T-helper 2 cell treated with Interferon-gamma antibody and Interleukin-4, amounts not matched to agents 5 μg/mL and 100 μg/mL, for 36 hours (primary cell): ENCODE results near the gene ECT2.
"Not testable (repeated sequence)": the region's sequence is repeated elsewhere in the genome, so short reads cannot be mapped to it uniquely, and the experiment has no call there.

Source experiments
- DNase-seq: peaks from one replicate; pipeline ENCODE4 v3.0.0; 2021; ENCODE audit warnings: low spot score
- H3K27ac Mint-ChIP-seq: one replicate; pipeline ENCODE4 v1.8.0; 2021; ENCODE audit warnings: mild to moderate bottlenecking, mixed read lengths
- H3K27me3 Mint-ChIP-seq: one replicate; pipeline ENCODE4 v1.8.0; 2021; ENCODE audit warnings: low read depth, mixed read lengths
- H3K36me3 Mint-ChIP-seq: one replicate; pipeline ENCODE4 v1.8.0; 2021; ENCODE audit warnings: low read depth, mixed read lengths
- H3K4me1 Mint-ChIP-seq: one replicate; pipeline ENCODE4 v1.8.0; 2021; ENCODE audit warnings: low read depth, mixed read lengths
- H3K4me3 Mint-ChIP-seq: one replicate; pipeline ENCODE4 v1.8.0; 2022; ENCODE audit warnings: mild to moderate bottlenecking, moderate library complexity, mixed read lengths
- H3K9me3 Mint-ChIP-seq: one replicate; pipeline ENCODE4 v1.8.0; 2021; ENCODE audit warnings: mixed read lengths

The ECT2 gene

GRCh38 chr3:172750368-172751174 lies at the start of gene ECT2:
Gene ECT2, plus strand, starts transcription at chr3:172750726. Its CDS starts 3,805 bp downstream, at chr3:172754531.
- Mint-ChIP-seq H3K4me3 (peak within 1 kb of the TSS; percentile 98), H3K27me3 (peaks cover 5% of the 10 kb centered on the region), H3K4me1 (peaks cover 36% of the 10 kb centered on the region), H3K27ac (peak within 1 kb of the TSS; percentile 99), H3K9me3 (no peaks in the 10 kb centered on the region), H3K36me3 (peaks cover 29% of the 10 kb centered on the region)
- peak; percentile 96 for DNase-seq

- Mint-ChIP-seq H3K27ac (no peak overlapping the region), H3K4me3 (no peak overlapping the region), H3K36me3 (no peaks in the 10 kb centered on the region), H3K9me3 (no peaks in the 10 kb centered on the region), H3K4me1 (peaks cover 11% of the 10 kb centered on the region), H3K27me3 (no peaks in the 10 kb centered on the region)
- DNase-seq = no peak
Observed at GRCh38 chr3:172700936-172701455, 49.5 kb upstream of the ECT2 start.

GRCh38 chr3:172701751-172702150 lies 48.8 kb upstream of the ECT2 start:
- DNase-seq = no peak
- H3K36me3 Mint-ChIP-seq = no peaks in the 10 kb centered on the region
- H3K27me3 Mint-ChIP-seq = no peaks in the 10 kb centered on the region
- peaks cover 11% of the 10 kb centered on the region for H3K4me1 Mint-ChIP-seq
- H3K9me3 Mint-ChIP-seq = no peaks in the 10 kb centered on the region
- H3K27ac Mint-ChIP-seq = no peak overlapping the region
- H3K4me3 Mint-ChIP-seq = no peak overlapping the region

GRCh38 chr3:172702256-172702655 lies 48.3 kb upstream of the ECT2 start:
- no peaks in the 10 kb centered on the region for H3K36me3 Mint-ChIP-seq
- H3K4me3 Mint-ChIP-seq = no peak overlapping the region
- H3K4me1 Mint-ChIP-seq = peaks cover 11% of the 10 kb centered on the region
- no peak overlapping the region for H3K27ac Mint-ChIP-seq
- no peaks in the 10 kb centered on the region for H3K27me3 Mint-ChIP-seq
- no peaks in the 10 kb centered on the region for H3K9me3 Mint-ChIP-seq
- DNase-seq = no peak

- H3K27me3 Mint-ChIP-seq, H3K36me3 Mint-ChIP-seq, H3K27ac Mint-ChIP-seq, H3K9me3 Mint-ChIP-seq, H3K4me3 Mint-ChIP-seq, DNase-seq: not testable (repeated sequence)
- peaks cover 12% of the 10 kb centered on the region for H3K4me1 Mint-ChIP-seq
Observed at GRCh38 chr3:172702731-172703130, 47.8 kb upstream of the ECT2 start.

GRCh38 chr3:172704001-172704400 lies 46.5 kb upstream of the ECT2 start:
- peaks cover 16% of the 10 kb centered on the region for H3K4me1 Mint-ChIP-seq
- H3K36me3 Mint-ChIP-seq = no peaks in the 10 kb centered on the region
- H3K4me3 Mint-ChIP-seq = no peak overlapping the region
- no peak for DNase-seq
- no peaks in the 10 kb centered on the region for H3K27me3 Mint-ChIP-seq
- H3K27ac Mint-ChIP-seq = no peak overlapping the region
- H3K9me3 Mint-ChIP-seq = no peaks in the 10 kb centered on the region

GRCh38 chr3:172705170-172705569 lies 45.4 kb upstream of the ECT2 start:
- Mint-ChIP-seq H3K27ac (no peak overlapping the region), H3K9me3 (no peaks in the 10 kb centered on the region), H3K27me3 (no peaks in the 10 kb centered on the region), H3K4me1 (peaks cover 25% of the 10 kb centered on the region), H3K36me3 (no peaks in the 10 kb centered on the region), H3K4me3 (no peak overlapping the region)
- no peak for DNase-seq

- Mint-ChIP-seq H3K36me3 (no peaks in the 10 kb centered on the region), H3K4me1 (peaks cover 28% of the 10 kb centered on the region), H3K27ac (no peak overlapping the region), H3K4me3 (no peak overlapping the region), H3K27me3 (peaks cover 2% of the 10 kb centered on the region), H3K9me3 (no peaks in the 10 kb centered on the region)
- DNase-seq = no peak
Observed at GRCh38 chr3:172707030-172707429, 43.5 kb upstream of the ECT2 start.

GRCh38 chr3:172707967-172708366 lies 42.6 kb upstream of the ECT2 start:
- H3K4me3 Mint-ChIP-seq = no peak overlapping the region
- no peak for DNase-seq
- H3K4me1 Mint-ChIP-seq = peaks cover 28% of the 10 kb centered on the region
- no peaks in the 10 kb centered on the region for H3K9me3 Mint-ChIP-seq
- peaks cover 4% of the 10 kb centered on the region for H3K27me3 Mint-ChIP-seq
- no peaks in the 10 kb centered on the region for H3K36me3 Mint-ChIP-seq
- no peak overlapping the region for H3K27ac Mint-ChIP-seq

- no peaks in the 10 kb centered on the region for H3K9me3 Mint-ChIP-seq
- H3K27ac Mint-ChIP-seq = no peak overlapping the region
- H3K4me3 Mint-ChIP-seq = peak overlapping the region; percentile 93
- no peak for DNase-seq
- H3K27me3 Mint-ChIP-seq = peaks cover 11% of the 10 kb centered on the region
- peaks cover 27% of the 10 kb centered on the region for H3K4me1 Mint-ChIP-seq
- no peaks in the 10 kb centered on the region for H3K36me3 Mint-ChIP-seq
Observed at GRCh38 chr3:172708921-172709773, 41.4 kb upstream of the ECT2 start.

GRCh38 chr3:172709774-172710663 lies 40.5 kb upstream of the ECT2 start:
- Mint-ChIP-seq H3K27ac (peak overlapping the region; percentile 60), H3K36me3 (no peaks in the 10 kb centered on the region), H3K9me3 (no peaks in the 10 kb centered on the region), H3K4me3 (peak overlapping the region; percentile 93), H3K4me1 (peaks cover 25% of the 10 kb centered on the region), H3K27me3 (peaks cover 11% of the 10 kb centered on the region)
- DNase-seq = no peak

- Mint-ChIP-seq H3K36me3 (no peaks in the 10 kb centered on the region), H3K27me3 (peaks cover 11% of the 10 kb centered on the region), H3K27ac (peak within 1 kb of the TSS; percentile 60), H3K9me3 (no peaks in the 10 kb centered on the region), H3K4me3 (peak within 1 kb of the TSS; percentile 93), H3K4me1 (peaks cover 25% of the 10 kb centered on the region)
- DNase-seq = peak; percentile 84
Observed at GRCh38 chr3:172710664-172711453, 39.7 kb upstream of the ECT2 start, which contains the start of gene NCEH1. Gene NCEH1, minus strand, starts transcription at chr3:172711067. Its CDS starts 83 bp downstream, at chr3:172710984.

- Mint-ChIP-seq H3K27me3 (peaks cover 11% of the 10 kb centered on the region), H3K27ac (no peak overlapping the region), H3K36me3 (no peaks in the 10 kb centered on the region), H3K4me1 (peaks cover 25% of the 10 kb centered on the region), H3K9me3 (no peaks in the 10 kb centered on the region), H3K4me3 (peak overlapping the region; percentile 93)
- no peak for DNase-seq
Observed at GRCh38 chr3:172711454-172711795, 39.1 kb upstream of the ECT2 start.
